HAP-1 (cell line): ENCODE data around the gene UBXN4.
"Not testable (repeated sequence)": the region's sequence is repeated elsewhere in the genome, so short reads cannot be mapped to it uniquely, and the experiment has no call there.

ENCODE experiments used
- DNase-seq, 2 experiments: peaks; one replicate each; pipeline ENCODE4 v3.0.0-alpha.2; 2016 to 2020; ENCODE audit warnings: low spot score in 2 of 2
- H3K27me3 ChIP-seq: fragments of 250-450 bp; sonication (Bioruptor Pico); 2 replicates; pipeline ENCODE4 v1.5.1; 2020; ENCODE audit warnings: low read depth, mild to moderate bottlenecking, moderate library complexity
- H3K36me3 ChIP-seq: fragments of 250-450 bp; sonication (Bioruptor Pico); replicated peaks from 2 replicates; pipeline ENCODE4 v1.5.1; 2020; ENCODE audit warnings: mild to moderate bottlenecking
- H3K4me1 ChIP-seq: fragments of 250-450 bp; sonication (Bioruptor Pico); 2 replicates; pipeline ENCODE4 v1.5.1; 2020; ENCODE audit warnings: mild to moderate bottlenecking
- H3K4me3 ChIP-seq: fragments of 250-450 bp; sonication (Bioruptor Pico); 2 replicates; pipeline ENCODE4 v1.5.1; 2020; ENCODE audit warnings: mild to moderate bottlenecking, moderate library complexity
- H3K9me3 ChIP-seq: fragments of 250-450 bp; sonication (Bioruptor Pico); 2 replicates; pipeline ENCODE4 v1.5.1; 2020; ENCODE audit warnings: mild to moderate bottlenecking, moderate library complexity
- in situ Hi-C: fragments of 300-500 bp; cut with MboI; formaldehyde crosslinking; loops from 3 replicates; pipeline ENCODE4 v1.14.3; 2020; ENCODE audit warnings: low sequenced_read_pairs, inconsistent platforms, mixed read lengths

Gene UBXN4

DNA sequence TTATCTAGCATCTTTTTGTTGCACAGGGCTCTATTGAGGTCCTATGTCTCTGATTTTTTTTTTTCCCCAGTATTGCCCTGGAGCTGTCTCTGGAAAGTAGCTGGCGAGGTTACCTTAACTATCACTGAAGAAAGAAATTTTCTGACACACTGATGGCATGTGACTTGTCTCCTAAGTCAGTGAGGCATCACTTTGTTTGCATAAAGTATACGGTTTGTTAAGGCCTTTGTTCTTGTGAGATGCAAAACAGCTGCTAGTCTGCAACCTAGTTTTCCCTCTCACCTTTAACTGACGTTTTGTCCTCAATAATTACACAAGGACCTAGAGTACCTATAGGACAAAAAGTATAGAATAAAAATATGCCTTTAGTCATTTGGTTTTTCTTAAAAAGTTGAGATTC is 41.8 kb downstream of the UBXN4 start:
- Histone ChIP-seq H3K9me3 (no peaks in the 10 kb centered on the region), H3K4me3 (no peak overlapping the region), H3K36me3 (peaks cover 51% of the 10 kb centered on the region), H3K27me3 (no peaks in the 10 kb centered on the region), H3K4me1 (peaks cover 30% of the 10 kb centered on the region)
- no peak for DNase-seq
- in situ Hi-C loops = no loop called here

DNA sequence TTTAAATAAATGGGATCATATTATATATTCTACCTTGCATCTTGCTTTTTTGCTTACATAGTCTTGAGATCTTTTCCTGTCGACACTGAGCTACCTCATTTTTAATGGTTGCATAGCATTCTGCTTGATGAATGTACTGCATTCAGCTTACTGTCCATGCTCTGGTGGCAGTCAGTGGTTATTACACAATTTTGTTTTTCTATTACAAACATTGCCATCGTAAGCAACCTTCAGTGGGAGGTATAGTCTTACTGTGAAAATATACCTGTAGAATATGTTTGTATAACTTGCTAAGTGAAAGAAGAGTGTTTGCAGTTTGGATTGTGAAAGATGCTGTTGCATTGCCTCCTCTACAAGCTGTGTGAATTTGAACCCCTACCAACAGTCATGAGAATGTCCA is 43.4 kb downstream of the UBXN4 start:
- Histone ChIP-seq H3K4me1 (peaks cover 22% of the 10 kb centered on the region), H3K27me3 (no peaks in the 10 kb centered on the region), H3K36me3 (peaks cover 41% of the 10 kb centered on the region), H3K9me3 (no peaks in the 10 kb centered on the region), H3K4me3 (no peak overlapping the region)
- in situ Hi-C loops = no loop called here
- no peak for DNase-seq

- DNase-seq = no peak
- in situ Hi-C loops = no loop called here
- peaks cover 27% of the 10 kb centered on the region for H3K36me3 ChIP-seq
Measured at GRCh38 chr2:135786823-135787222, 45.2 kb downstream of the UBXN4 start.

GRCh38 chr2:135790423-135790822 is 48.8 kb downstream of the UBXN4 start:
- in situ Hi-C loops = loop anchor here (10.0 kb wide), 1 partner anchor 806 kb away; no protein-coding TSS in a partner anchor
- Histone ChIP-seq H3K4me3 (no peak overlapping the region), H3K36me3 (no peaks in the 10 kb centered on the region), H3K4me1 (no peaks in the 10 kb centered on the region), H3K9me3 (no peaks in the 10 kb centered on the region), H3K27me3 (no peaks in the 10 kb centered on the region)
- no peak for DNase-seq

More at GRCh38 chr2:135786823-135787222, 45.2 kb downstream of the UBXN4 start:
- Histone ChIP-seq H3K4me1 (peaks cover 15% of the 10 kb centered on the region), H3K27me3 (no peaks in the 10 kb centered on the region), H3K9me3 (no peaks in the 10 kb centered on the region), H3K4me3 (no peak overlapping the region)

GRCh38 chr2:135791418-135792190 is 49.9 kb downstream of the UBXN4 start:
- H3K27me3 ChIP-seq = no peaks in the 10 kb centered on the region
- DNase-seq = no peak
- no peaks in the 10 kb centered on the region for H3K4me1 ChIP-seq
- H3K4me3 ChIP-seq = no peak overlapping the region
- no peaks in the 10 kb centered on the region for H3K9me3 ChIP-seq
- in situ Hi-C loops = loop anchor here (10.0 kb wide), 1 partner anchor 807 kb away; no protein-coding TSS in a partner anchor
- no peaks in the 10 kb centered on the region for H3K36me3 ChIP-seq

DNA sequence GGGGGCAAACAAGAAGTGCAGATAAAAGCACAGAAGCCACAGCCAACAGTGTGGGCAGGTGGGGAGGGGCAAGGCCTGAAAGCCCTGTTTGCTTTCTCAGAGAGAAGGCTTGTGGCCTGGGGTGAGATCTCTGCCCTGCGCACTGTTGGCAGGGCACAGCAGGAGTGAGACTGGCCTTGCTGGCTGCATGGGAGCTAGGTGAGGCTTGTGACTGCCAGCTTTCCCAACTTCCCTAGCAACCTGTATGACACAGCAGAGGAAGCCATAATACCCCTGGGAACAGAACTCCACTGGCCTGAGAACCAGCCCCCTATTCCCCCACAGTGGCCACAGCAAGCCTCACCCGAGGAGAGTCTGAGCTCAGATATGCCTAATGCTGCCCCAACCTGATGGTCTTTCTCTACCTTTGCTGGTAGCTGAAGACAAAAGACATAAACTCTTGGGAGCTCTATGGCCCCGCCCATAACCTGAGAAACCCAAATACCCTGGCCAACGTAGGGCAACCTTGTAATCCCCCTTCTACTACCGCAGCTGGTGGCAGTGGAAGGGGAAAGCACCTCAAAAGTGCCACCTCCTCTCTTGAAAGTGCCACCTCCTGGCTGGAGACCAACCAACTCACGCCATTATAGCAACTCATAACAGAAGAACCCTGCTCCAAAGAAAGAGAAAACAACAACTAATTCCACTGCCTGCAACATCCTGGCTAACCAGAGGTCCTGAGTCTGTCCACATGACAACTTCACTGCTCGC is 50.9 kb downstream of the UBXN4 start:
- in situ Hi-C loops = loop anchor here (10.0 kb wide), 1 partner anchor 808 kb away; no protein-coding TSS in a partner anchor
- H3K4me1 ChIP-seq = no peaks in the 10 kb centered on the region

GRCh38 chr2:135795641-135796040 is 54.0 kb downstream of the UBXN4 start:
- H3K4me1 ChIP-seq, H3K9me3 ChIP-seq, H3K36me3 ChIP-seq, H3K4me3 ChIP-seq, H3K27me3 ChIP-seq: not testable (repeated sequence)
- in situ Hi-C loops = loop anchor here (10.0 kb wide), 1 partner anchor 811 kb away; no protein-coding TSS in a partner anchor
- DNase-seq = peak in 1 of 2 experiments; percentile 26

More for the DNA sequence above, 50.9 kb downstream of the UBXN4 start:
- Histone ChIP-seq H3K27me3 (no peaks in the 10 kb centered on the region), H3K36me3 (no peaks in the 10 kb centered on the region), H3K9me3 (no peaks in the 10 kb centered on the region), H3K4me3 (no peak overlapping the region)
- DNase-seq = no peak

DNA sequence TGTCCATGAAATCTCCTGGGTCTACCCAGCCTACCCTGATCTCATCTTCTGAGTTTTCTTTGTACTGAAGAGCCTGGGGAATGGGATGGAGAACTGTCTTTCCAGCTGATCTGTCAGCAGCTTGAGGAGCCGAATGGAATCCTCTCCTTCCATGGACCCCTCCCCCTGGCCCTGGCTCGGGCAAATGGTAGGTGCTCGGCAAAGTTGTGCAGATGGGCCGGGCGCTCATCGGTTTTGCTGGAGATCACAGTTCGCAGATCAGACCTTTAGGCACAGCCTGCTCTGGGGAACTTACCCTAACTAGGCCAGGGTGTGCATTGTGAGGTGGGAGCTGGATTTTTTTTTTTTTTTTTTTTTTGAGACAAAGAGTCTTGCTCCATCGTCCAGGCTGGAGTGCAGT is 55.0 kb downstream of the UBXN4 start:
- in situ Hi-C loops = loop anchor here (10.0 kb wide), 1 partner anchor 812 kb away; no protein-coding TSS in a partner anchor

DNA sequence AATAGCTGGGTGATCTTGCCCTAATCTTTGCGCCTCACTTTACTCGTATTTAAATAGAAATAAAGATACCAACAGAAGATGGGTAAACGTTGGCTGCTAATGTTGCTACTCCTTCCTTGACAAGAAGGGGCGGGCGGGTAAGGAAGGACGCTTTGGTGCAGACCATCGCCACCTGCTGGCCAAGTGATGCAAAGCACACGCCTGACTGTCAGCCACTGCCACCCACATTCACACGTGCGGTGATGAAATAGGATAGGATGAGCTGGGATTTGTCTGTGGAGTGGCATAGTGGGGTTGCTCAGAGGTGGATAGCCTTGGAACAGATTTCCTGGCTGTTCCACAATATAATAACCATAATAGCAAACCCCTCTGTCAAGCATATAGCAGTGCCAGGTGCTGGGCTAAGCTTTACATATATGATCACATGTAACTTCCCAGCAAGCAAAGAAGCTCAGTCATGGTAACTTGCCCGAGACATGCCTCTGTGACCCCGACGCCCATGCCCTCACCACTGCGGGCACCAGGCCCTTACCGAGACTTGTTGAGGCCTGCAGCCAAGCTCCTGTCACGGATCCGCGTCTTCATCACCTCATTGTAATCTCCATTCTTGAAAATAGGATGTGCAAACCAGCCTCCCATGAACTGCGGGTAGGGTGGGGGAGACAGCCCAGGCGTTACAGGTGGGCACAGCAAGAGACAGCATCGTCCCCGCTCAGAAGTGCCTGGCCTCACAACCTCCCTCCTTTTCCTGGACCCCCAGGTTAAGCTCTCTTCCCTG is 56.0 kb downstream of the UBXN4 start:
- no peaks in the 10 kb centered on the region for H3K27me3 ChIP-seq
- peaks cover 3% of the 10 kb centered on the region for H3K9me3 ChIP-seq
- H3K4me1 ChIP-seq = no peaks in the 10 kb centered on the region
- in situ Hi-C loops = loop anchor here (10.0 kb wide), 1 partner anchor 813 kb away; no protein-coding TSS in a partner anchor
- no peak overlapping the region for H3K4me3 ChIP-seq
- no peaks in the 10 kb centered on the region for H3K36me3 ChIP-seq
- peak; percentile 82 to 89 for DNase-seq

More for the DNA sequence above, 55.0 kb downstream of the UBXN4 start:
- Histone ChIP-seq H3K36me3 (no peaks in the 10 kb centered on the region), H3K4me3 (no peak overlapping the region), H3K4me1 (no peaks in the 10 kb centered on the region), H3K9me3 (no peaks in the 10 kb centered on the region; the same call in none of the 2 replicates), H3K27me3 (no peaks in the 10 kb centered on the region)
- DNase-seq = no peak

DNA sequence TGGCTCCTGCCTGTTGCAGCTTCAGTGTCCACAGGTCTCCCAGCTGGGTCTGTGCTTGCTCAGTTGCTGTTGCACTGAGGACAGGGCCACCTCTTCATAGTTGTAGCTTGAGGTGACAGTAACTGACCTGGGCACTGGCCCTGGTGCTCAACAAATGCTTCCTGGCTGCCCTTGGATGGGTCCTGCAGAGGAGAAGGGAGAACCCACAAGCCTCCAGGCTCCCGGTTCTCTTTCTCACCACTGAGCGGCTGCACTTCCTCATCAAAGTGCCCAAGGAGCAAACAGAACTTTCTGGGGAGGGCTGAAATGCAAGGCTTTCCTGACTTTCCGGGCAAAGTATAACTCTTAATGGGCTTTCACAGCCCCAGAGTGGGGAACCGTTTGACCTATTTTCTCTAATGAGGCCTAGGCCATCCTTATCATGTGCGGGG is 56.6 kb downstream of the UBXN4 start:
- in situ Hi-C loops = loop anchor here (10.0 kb wide), 1 partner anchor 813 kb away; no protein-coding TSS in a partner anchor

GRCh38 chr2:135798762-135799161 is 57.1 kb downstream of the UBXN4 start:
- in situ Hi-C loops = loop anchor here (10.0 kb wide), 1 partner anchor 814 kb away; no protein-coding TSS in a partner anchor
- Histone ChIP-seq H3K36me3 (no peaks in the 10 kb centered on the region), H3K27me3 (no peaks in the 10 kb centered on the region), H3K4me1 (no peaks in the 10 kb centered on the region), H3K9me3 (peaks cover 3% of the 10 kb centered on the region), H3K4me3 (no peak overlapping the region)
- no peak for DNase-seq

More for the DNA sequence above, 56.6 kb downstream of the UBXN4 start:
- Histone ChIP-seq H3K9me3 (peaks cover 3% of the 10 kb centered on the region), H3K36me3 (no peaks in the 10 kb centered on the region), H3K4me1 (no peaks in the 10 kb centered on the region), H3K27me3 (no peaks in the 10 kb centered on the region), H3K4me3 (no peak overlapping the region)
- DNase-seq = no peak

GRCh38 chr2:135799738-135800137 is 58.1 kb downstream of the UBXN4 start:
- in situ Hi-C loops = loop anchor here (10.0 kb wide), 1 partner anchor 815 kb away; no protein-coding TSS in a partner anchor
- H3K9me3 ChIP-seq = peaks cover 3% of the 10 kb centered on the region
- no peaks in the 10 kb centered on the region for H3K27me3 ChIP-seq
- H3K4me1 ChIP-seq = no peaks in the 10 kb centered on the region
- no peak overlapping the region for H3K4me3 ChIP-seq
- no peaks in the 10 kb centered on the region for H3K36me3 ChIP-seq
- no peak for DNase-seq
